ENCODE results near the gene SIK2. TPM values are rescaled to one million over a fixed set of nuclear protein-coding genes. Genes with fewer than 3 reads are reported as not detected.

SIK2 gene
- total and polyA plus RNA-seq, 2 donors = 10.4 to 14.2 TPM

DNA sequence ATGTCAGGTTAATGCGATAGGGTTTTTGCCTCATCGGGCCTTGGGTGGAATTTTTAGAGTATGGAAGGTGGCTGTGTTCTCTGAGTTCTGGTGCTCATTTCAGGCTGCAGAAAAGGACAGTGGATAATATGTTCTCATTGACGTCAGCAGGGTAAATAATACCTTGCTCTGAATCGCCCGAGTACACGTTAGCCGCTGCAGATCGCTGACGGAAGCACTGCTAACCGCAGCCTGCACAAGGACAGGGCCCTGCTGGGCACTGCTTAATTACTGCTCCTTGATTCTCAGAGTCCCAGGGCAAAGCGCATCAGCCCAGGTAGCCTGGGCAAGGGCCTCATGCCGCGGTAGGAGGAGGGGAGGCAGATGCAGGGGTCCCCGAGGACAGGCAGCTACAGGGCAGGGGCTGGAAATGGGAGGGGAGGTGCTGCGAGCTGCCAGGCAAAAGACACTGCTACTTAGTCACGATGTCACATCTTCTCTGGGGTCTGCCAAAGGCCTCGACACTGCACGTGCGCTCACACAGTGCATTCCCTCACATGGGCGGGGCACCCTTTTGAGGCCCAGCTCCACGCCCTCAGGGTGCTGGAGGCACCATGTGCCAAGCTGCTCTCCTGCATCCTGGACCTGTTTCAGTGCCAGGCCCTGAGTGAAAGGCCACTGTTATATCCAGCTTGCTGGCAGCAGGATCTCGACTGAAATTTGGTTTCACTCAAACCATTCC lies 128.8 kb downstream of the SIK2 start:
- H3K36me3 ChIP-seq (ENCODE audit: insufficient read depth) = no peaks in the 10 kb centered on the region
- no peaks in the 10 kb centered on the region for H3K4me1 ChIP-seq (ENCODE audit: insufficient read depth)
- H3K27ac ChIP-seq (ENCODE audit: low read depth) = no peak overlapping the region
- WGBS = 80% methylated on average over 22 of the region's 22 CpGs
- H3K4me3 ChIP-seq (ENCODE audit: low read depth, low read length) = no peak overlapping the region
- DNase-seq (ENCODE audit: extremely low spot score) = no peak

DNA sequence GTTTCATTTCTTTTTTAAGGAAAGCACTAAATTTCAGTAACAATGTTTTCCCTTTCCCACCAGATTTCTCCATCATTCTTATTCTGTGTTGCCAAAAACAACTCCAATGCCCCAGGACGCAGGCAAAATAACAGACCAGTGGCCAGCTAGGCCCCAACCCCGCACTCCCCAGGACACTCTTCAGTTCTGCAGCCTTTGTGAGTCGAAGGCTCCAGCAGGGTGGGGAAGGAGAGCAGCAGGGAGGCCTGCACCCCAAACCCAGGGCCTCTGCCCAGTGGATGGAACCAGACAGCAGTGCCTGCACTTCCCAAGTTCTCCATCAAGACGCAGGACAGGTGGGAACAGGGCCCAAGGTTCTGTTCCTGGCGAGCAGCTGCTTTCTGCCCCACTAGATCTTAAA lies 129.6 kb downstream of the SIK2 start:
- Histone ChIP-seq H3K36me3 (ENCODE audit: insufficient read depth) (no peaks in the 10 kb centered on the region), H3K4me1 (ENCODE audit: insufficient read depth) (no peaks in the 10 kb centered on the region), H3K27ac (ENCODE audit: low read depth) (no peak overlapping the region), H3K4me3 (ENCODE audit: low read depth, low read length) (no peak overlapping the region)
- 91% methylated on average over 5 of the region's 5 CpGs for WGBS
- DNase-seq (ENCODE audit: extremely low spot score) = no peak

DNA sequence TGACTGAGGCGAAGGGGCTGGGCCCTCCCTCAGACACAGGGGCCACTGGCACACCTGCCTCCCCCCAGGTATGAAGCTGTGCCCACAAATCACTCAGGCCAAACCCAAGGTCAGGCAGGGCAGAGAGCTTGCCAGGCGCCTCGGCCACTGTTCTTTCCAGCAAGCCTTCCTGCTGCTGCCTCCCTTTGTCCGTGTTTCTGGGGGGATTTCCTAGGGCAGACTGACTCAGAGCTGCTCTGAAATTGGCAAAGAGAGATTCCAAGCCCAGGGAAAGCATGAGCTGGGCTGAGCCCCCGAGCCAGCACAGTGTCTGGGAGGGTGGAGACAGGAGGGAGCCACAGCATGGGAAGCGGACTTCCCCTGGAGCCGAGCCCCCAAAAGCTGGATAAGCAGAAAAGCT lies 130.8 kb downstream of the SIK2 start:
- DNase-seq (ENCODE audit: extremely low spot score) = no peak
- no peaks in the 10 kb centered on the region for H3K4me1 ChIP-seq (ENCODE audit: insufficient read depth)
- H3K4me3 ChIP-seq (ENCODE audit: low read depth, low read length) = no peak overlapping the region
- H3K36me3 ChIP-seq (ENCODE audit: insufficient read depth) = no peaks in the 10 kb centered on the region
- peak overlapping the region; percentile 95 for H3K27ac ChIP-seq (ENCODE audit: low read depth)
- 26% methylated on average over 7 of the region's 7 CpGs for WGBS

DNA sequence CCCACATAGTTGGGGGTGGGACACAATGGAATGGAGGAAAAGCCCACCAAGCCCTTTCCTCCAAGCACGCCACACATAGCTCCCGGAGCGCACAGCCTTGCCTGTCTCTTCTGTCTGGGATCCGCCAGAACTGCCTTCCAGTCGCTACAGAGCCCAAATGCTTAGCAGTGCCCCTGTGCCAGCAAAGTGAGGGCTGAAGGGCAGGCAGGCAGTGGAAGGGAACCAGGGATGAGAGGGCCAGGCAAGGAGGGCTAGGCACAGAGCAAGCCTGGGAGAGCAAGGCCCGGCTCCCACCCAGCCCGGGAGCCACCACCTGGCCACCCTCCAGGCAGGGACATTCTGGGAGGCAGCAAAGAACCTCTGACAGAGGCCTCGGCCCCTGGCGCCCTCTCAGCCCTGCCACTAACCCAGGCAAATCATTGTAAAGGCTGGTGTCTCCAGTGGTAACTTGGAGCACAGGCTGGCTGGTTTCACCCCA lies 131.4 kb downstream of the SIK2 start:
- Histone ChIP-seq H3K4me3 (ENCODE audit: low read depth, low read length) (no peak overlapping the region), H3K4me1 (ENCODE audit: insufficient read depth) (no peaks in the 10 kb centered on the region), H3K36me3 (ENCODE audit: insufficient read depth) (no peaks in the 10 kb centered on the region), H3K27ac (ENCODE audit: low read depth) (peak overlapping the region; percentile 95)
- 55% methylated on average over 9 of the region's 9 CpGs for WGBS
- no peak for DNase-seq (ENCODE audit: extremely low spot score)

DNA sequence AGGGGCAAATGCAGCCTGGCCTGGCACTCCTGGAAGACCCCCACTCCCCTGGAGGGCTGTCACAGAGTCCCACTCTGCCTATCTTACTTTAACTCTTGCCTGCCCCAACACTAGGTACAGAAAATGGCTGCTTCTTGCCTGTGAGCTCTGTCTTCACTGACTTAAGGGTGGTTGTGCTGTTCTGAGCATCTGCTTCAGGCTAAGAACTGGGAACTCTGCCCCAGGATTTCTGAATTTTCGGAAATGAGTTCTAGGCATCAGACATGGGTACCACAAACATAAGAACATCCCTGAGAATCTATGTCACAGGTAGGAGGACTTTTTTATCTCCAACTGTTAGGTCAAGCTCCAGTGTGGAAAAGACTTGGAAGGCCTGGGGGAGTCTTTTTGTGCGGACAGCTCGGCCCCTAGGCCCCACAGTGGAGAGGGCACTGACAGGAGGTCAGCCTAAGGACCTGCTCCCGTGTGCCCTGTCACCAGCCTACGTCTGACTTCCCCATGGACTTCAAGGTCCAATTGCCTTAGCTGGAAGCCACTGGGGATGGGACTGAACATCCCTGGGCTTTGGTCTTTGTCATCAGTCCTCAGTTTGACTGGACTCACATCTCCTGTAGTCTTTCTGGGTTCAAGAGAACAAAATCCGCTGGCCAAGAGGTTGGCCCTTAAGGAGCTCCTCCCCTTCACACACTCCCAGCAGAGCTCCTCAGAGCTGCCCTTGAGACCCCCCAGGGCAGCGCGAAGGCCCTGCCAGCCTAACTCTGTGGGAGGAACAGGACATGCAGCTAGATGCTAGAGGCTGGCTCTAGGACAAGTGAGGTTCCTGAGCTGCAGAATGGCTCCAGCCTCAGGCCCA lies 132.1 kb downstream of the SIK2 start:
- peak overlapping the region; percentile 95 for H3K27ac ChIP-seq (ENCODE audit: low read depth)
- H3K4me3 ChIP-seq (ENCODE audit: low read depth, low read length) = no peak overlapping the region
- no peak for DNase-seq (ENCODE audit: extremely low spot score)
- H3K36me3 ChIP-seq (ENCODE audit: insufficient read depth) = no peaks in the 10 kb centered on the region
- H3K4me1 ChIP-seq (ENCODE audit: insufficient read depth) = no peaks in the 10 kb centered on the region
- 64% methylated on average over 8 of the region's 8 CpGs for WGBS

DNA sequence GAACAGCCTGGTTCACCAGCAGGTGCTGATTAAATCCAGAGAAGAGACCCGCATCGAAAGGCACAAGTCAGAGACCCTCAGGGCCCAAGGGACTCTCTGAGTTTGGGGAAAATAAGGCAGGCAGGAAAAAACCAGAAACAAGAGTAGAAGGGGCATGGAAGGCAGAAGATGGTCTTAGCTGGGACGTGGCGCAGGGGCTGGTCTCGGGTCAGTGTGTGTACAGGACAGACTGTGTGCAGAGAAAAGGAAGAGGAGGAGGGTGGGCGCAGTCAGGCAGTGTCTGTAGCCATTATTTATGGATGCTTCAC lies 132.7 kb downstream of the SIK2 start:
- WGBS = 35% methylated on average over 6 of the region's 6 CpGs
- Histone ChIP-seq H3K4me1 (ENCODE audit: insufficient read depth) (no peaks in the 10 kb centered on the region), H3K36me3 (ENCODE audit: insufficient read depth) (no peaks in the 10 kb centered on the region), H3K4me3 (ENCODE audit: low read depth, low read length) (no peak overlapping the region), H3K27ac (ENCODE audit: low read depth) (peak overlapping the region; percentile 95)
- DNase-seq (ENCODE audit: extremely low spot score) = no peak

DNA sequence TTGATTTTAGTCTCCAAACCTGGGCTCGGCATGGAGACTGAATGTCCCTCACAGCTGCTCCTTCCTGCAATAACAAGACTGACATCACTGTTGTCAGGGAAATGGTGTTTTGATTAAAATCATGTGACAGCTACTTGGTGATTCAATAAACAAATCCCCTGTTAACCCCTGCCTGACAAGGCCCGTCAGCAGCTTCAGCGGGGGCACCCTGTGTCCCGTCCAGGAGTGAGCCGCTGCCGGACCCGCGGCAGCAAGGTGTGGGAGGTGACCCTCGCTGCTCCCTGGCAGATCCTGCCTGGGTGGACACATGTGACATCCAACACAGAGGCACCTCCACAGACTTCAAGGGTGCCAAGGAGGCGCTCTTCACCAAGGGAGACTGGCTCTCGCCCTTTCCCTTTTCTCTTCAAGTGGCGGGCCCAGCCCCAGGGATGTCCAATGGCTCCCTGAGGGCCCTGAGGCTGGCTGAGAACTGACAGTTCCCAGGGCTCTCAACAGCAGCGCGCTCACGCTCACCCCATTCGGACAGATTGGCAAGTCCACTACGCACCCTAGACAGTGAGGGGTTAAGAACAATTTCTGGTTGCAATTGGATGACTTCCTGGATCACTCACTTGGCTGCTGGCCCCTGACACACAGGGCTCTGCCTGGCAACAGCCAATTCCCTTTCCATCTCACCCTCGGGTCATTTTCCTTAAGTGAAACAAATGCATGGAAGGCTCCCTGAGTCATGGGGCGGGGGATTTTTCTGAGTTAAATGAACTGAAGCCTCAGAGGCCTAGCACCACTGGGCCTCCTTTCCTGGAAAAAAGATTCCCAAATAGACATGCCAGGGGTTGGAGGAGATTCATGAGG lies 133.2 kb downstream of the SIK2 start:
- no peaks in the 10 kb centered on the region for H3K36me3 ChIP-seq (ENCODE audit: insufficient read depth)
- no peaks in the 10 kb centered on the region for H3K4me1 ChIP-seq (ENCODE audit: insufficient read depth)
- 19% methylated on average over 19 of the region's 19 CpGs for WGBS
- DNase-seq (ENCODE audit: extremely low spot score) = peak; percentile 75
- H3K27ac ChIP-seq (ENCODE audit: low read depth) = peak overlapping the region; percentile 95
- H3K4me3 ChIP-seq (ENCODE audit: low read depth, low read length) = no peak overlapping the region

DNA sequence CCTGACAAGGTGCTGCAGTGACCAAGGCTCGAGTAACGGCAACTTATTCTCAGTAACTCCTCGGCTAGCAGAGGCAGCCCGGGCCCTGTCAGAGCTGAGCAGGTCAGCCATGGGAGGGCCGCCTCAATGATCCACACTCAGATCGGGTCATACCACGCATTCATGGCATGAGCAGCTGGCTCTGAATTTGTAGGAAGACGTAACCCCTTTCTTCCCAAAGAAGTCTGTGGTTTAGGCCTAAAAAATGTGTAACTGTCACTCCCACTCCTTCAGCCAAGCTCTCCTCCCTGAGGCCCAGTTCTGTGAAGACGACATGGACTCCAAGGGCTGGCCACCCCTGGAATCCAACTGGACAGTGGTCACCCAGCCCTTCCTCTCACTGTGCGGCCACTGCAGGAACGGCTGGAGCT lies 133.9 kb downstream of the SIK2 start:
- DNase-seq (ENCODE audit: extremely low spot score) = no peak
- Histone ChIP-seq H3K36me3 (ENCODE audit: insufficient read depth) (no peaks in the 10 kb centered on the region), H3K4me3 (ENCODE audit: low read depth, low read length) (no peak overlapping the region), H3K4me1 (ENCODE audit: insufficient read depth) (no peaks in the 10 kb centered on the region), H3K27ac (ENCODE audit: low read depth) (peak overlapping the region; percentile 91)
- 30% methylated on average over 11 of the region's 11 CpGs for WGBS

DNA sequence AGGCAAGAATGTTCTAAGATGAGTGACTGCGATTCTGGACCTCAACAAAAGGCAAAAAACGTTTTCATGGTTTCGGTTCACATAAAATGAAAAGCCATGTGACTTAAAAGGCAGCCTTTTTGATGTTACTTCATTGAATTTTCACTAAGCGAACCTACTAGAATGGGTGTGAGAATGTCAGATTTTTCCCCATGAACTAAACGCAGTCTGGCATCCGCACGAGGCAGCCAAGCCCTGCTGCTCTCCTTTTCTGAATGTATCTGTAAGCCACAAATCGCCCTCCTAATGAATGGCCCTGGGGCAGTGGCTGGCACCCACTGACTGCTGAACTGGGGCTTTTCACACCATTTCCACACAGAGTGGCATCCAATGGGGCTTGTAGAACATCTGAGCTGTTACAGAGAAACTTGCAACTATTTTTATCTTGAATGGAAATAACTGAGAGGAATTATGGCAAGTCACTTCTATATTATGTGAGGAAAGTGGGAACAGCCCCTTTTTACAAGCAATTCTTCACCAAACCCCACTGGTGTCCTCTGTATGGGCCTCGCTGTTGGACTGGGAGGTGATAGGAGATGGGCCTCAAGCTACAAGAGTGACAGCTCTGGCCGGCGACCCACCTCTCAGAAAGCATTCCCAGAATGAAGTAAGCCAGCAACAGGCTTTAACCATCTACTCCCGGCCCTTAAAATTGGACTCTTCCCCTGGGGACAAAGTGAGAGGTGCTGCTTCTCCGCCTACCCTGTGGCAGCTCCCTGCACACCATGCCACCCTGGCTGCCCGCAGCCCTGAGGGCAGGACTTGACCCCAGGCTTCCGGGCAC lies 134.6 kb downstream of the SIK2 start:
- no peak overlapping the region for H3K4me3 ChIP-seq (ENCODE audit: low read depth, low read length)

DNA sequence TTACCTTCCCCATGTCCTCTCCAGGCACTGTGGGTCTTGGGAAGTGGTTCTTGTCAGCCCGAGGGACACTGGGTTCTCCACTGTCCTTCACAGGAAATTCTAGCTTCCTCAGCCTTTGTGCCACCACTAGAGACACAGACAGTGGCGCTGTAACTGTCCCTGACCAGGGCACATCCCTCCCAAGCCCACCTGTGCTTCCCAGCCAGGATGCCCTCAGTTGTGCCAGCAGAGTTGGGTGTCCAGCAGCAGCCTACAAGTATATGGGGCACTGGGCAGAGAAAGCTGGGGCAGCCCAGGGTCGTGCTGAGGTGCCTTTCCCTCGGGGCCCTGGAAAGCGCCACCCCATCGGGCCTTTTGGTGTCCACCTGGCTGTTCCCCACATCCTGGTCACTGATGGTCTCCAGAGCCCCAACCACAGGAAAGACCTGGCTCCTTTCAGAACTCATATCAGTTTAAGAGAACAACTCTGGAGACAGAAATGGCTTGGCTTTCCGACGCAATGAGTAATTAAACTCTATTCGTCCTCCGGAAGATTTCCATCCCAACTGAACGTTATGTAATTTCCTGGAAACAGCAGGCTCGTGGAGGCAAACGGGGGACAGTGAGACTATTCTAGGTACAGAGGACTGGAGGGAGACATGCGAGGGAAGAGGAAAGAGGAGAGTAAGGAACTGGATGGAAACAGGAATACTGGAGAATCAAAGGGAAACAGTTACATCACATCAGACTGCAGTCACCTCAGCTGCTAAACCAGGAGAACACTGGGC lies 135.4 kb downstream of the SIK2 start:
- H3K27ac ChIP-seq (ENCODE audit: low read depth) = peak overlapping the region; percentile 46
- WGBS = 57% methylated on average over 14 of the region's 14 CpGs
- H3K4me3 ChIP-seq (ENCODE audit: low read depth, low read length) = no peak overlapping the region
- no peaks in the 10 kb centered on the region for H3K36me3 ChIP-seq (ENCODE audit: insufficient read depth)
- H3K4me1 ChIP-seq (ENCODE audit: insufficient read depth) = no peaks in the 10 kb centered on the region
- DNase-seq (ENCODE audit: extremely low spot score) = no peak

More for the DNA sequence above, 134.6 kb downstream of the SIK2 start:
- H3K4me1 ChIP-seq (ENCODE audit: insufficient read depth) = no peaks in the 10 kb centered on the region
- no peaks in the 10 kb centered on the region for H3K36me3 ChIP-seq (ENCODE audit: insufficient read depth)
- DNase-seq (ENCODE audit: extremely low spot score) = no peak
- 75% methylated on average over 15 of the region's 15 CpGs for WGBS
- peak overlapping the region; percentile 91 for H3K27ac ChIP-seq (ENCODE audit: low read depth)

DNA sequence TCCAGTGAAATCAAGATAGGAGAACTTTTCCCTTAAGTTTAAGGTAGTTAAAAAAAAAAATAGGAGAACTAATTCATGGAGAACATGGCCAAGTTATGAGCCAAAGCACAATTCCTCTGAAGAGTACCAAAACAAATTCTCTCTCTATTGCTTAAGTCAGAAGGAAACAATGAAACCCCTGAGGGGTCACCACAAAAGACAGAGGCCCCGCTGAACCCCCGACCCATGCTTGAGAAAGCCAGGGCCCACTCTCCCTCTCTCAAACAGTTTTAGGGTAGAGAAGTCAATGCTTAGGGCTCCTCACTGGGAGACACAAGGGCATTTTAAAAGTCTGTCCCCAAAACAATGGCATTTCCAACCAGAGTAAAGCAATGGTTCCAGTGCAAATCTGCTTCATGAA lies 137.1 kb downstream of the SIK2 start:
- H3K4me3 ChIP-seq (ENCODE audit: low read depth, low read length) = no peak overlapping the region
- H3K4me1 ChIP-seq (ENCODE audit: insufficient read depth) = no peaks in the 10 kb centered on the region
- no peaks in the 10 kb centered on the region for H3K36me3 ChIP-seq (ENCODE audit: insufficient read depth)
- no peak overlapping the region for H3K27ac ChIP-seq (ENCODE audit: low read depth)
- 92% methylated on average over 2 of the region's 2 CpGs for WGBS
- no peak for DNase-seq (ENCODE audit: extremely low spot score)

DNA sequence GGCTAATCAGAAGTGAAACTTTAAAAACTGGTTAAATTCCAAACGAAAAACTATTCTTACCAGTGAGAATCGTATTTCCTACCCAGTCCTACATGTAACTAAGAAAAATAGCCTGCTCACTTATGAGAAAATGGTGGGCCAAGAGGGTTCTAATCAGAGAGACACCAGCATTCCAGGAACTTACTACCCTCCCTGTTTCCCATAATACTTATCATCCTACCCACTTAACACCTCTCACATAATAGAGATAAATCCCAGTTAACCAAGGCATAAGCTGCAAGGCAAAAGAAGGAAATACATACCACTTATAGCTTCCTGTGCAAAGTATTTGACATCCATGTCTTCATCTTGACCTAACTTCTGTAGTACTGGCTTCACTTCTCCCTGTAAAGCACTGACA lies 139.5 kb downstream of the SIK2 start:
- Histone ChIP-seq H3K4me3 (ENCODE audit: low read depth, low read length) (no peak overlapping the region), H3K36me3 (ENCODE audit: insufficient read depth) (peaks cover 2% of the 10 kb centered on the region), H3K27ac (ENCODE audit: low read depth) (no peak overlapping the region), H3K4me1 (ENCODE audit: insufficient read depth) (no peaks in the 10 kb centered on the region)
- WGBS = 97% methylated on average over 2 of the region's 2 CpGs
- DNase-seq (ENCODE audit: extremely low spot score) = no peak

Measured in urinary bladder (tissue), 4 donors.